Breast epithelium (tissue), 4 donors: Measurements from ENCODE around the gene SOX10. TPM values are rescaled to one million over a fixed set of nuclear protein-coding genes. Genes with fewer than 3 reads are reported as not detected.
"Not testable (repeated sequence)": the region's sequence is repeated elsewhere in the genome, so short reads cannot be mapped to it uniquely, and the experiment has no call there.

Source experiments
- DNase-seq, 2 donors: peaks; one replicate each; pipeline ENCODE4 v3.0.0-alpha.2; 2019; ENCODE audit warnings: low spot score in 2 of 2
- H3K27ac ChIP-seq, 2 donors: fragments of 200-600 bp; sonication (generic) in 1 of 2; one replicate each; pipeline ENCODE4 v1.5.1; 2016 to 2019; ENCODE audit warnings: mild to moderate bottlenecking in 1 of 2
- H3K27me3 ChIP-seq, 2 donors: fragments of 200-600 bp; sonication (generic) in 1 of 2; one replicate each; pipeline versions ENCODE4 v1.5.1 to v1.6.0; 2017 to 2019; ENCODE audit warnings: control low read depth in 1 of 2, mild to moderate bottlenecking in 1 of 2
- H3K36me3 ChIP-seq: fragments of 200-600 bp; one replicate; pipeline ENCODE4 v1.5.1; 2019
- H3K4me1 ChIP-seq, 2 donors: fragments of 200-600 bp; sonication (generic); one replicate each; pipeline ENCODE4 v1.5.1; 2016 to 2019; ENCODE audit warnings: control low read depth in 1 of 2
- H3K4me3 ChIP-seq, 3 donors: fragments of 200-600 bp; sonication (generic); 1 replicate in 2 of 3; 2 replicates in 1 of 3; pipeline ENCODE4 v1.5.1; 2016 to 2019; ENCODE audit warnings: mild to moderate bottlenecking in 3 of 3, moderate library complexity in 2 of 3
- H3K9me3 ChIP-seq, 2 donors: fragments of 200-600 bp; sonication (generic) in 1 of 2; one replicate each; pipeline ENCODE4 v1.5.1; 2016 to 2019; ENCODE audit warnings: control low read depth in 1 of 2
- CTCF ChIP-seq, 3 donors: fragments of 450-650 bp; IDR thresholded peaks; one replicate each; pipeline ENCODE4 v1.5.1; 2016 to 2017; ENCODE audit warnings: antibody characterized with exemption in 3 of 3, mild to moderate bottlenecking in 3 of 3, moderate library complexity in 3 of 3
- POLR2A ChIP-seq: fragments of 450-650 bp; IDR thresholded peaks from one replicate; pipeline ENCODE4 v1.6.1; 2016; ENCODE audit warnings: antibody characterized with exemption, mild to moderate bottlenecking, moderate library complexity
- POLR2AphosphoS5 ChIP-seq, 3 donors: sonication (generic); formaldehyde crosslinking; IDR thresholded peaks; one replicate each; pipeline ENCODE4 v1.6.1; 2017; ENCODE audit warnings: antibody characterized with exemption in 3 of 3
- intact Hi-C: fragments of 100-400 bp; cut with DNase I; formaldehyde crosslinking; loops from one replicate; pipeline ENCODE4 v1.15.1; 2023; ENCODE audit warnings: low total_unique reads
- total RNA-seq, 3 donors: library from RNA; depleted of rRNA; stranded (reverse); fragments of >200 nt; gene quantifications; one replicate each; pipeline ENCODE4 v1.1.0, GENCODE V29; 2016

The SOX10 gene
- total RNA-seq, 3 donors from 2014 or later, result 0.16 to 101 (median 24.9) TPM

GRCh38 chr22:37961062-37961461 lies 23.3 kb downstream of the SOX10 start:
- Histone ChIP-seq H3K9me3 (no peaks in the 10 kb centered on the region), H3K4me1 (no peaks in the 10 kb centered on the region), H3K27me3 (no peaks in the 10 kb centered on the region), H3K36me3 (peaks cover 7% of the 10 kb centered on the region), H3K4me3 (no peak overlapping the region), H3K27ac (no peak overlapping the region)
- DNase-seq, result no peak
- no peak for TF ChIP-seq POLR2AphosphoS5 (IDR thresholded peaks at IDR 0.05)
- TF ChIP-seq CTCF (IDR thresholded peaks at IDR 0.05), result no peak
- no peak for TF ChIP-seq POLR2A
- intact Hi-C loops, result no loop called here

- DNase-seq, result no peak
- intact Hi-C loops, result no loop called here
Observed at GRCh38 chr22:37959231-37959825, 25.0 kb downstream of the SOX10 start.

GRCh38 chr22:37957232-37957631 lies 27.1 kb downstream of the SOX10 start:
- no peak for TF ChIP-seq POLR2A
- TF ChIP-seq POLR2AphosphoS5 (IDR thresholded peaks at IDR 0.05), result no peak
- TF ChIP-seq CTCF (IDR thresholded peaks at IDR 0.05), result no peak
- H3K4me3 ChIP-seq, result no peak overlapping the region
- H3K27me3 ChIP-seq, result no peaks in the 10 kb centered on the region
- no peak overlapping the region for H3K27ac ChIP-seq
- intact Hi-C loops, result no loop called here
- peaks cover 7% of the 10 kb centered on the region for H3K36me3 ChIP-seq
- DNase-seq, result no peak
- no peaks in the 10 kb centered on the region for H3K9me3 ChIP-seq
- peaks cover 0 to 5% of the 10 kb centered on the region in 2 donors for H3K4me1 ChIP-seq

More at GRCh38 chr22:37959231-37959825, 25.0 kb downstream of the SOX10 start:
- Histone ChIP-seq H3K27ac (no peak overlapping the region), H3K27me3 (no peaks in the 10 kb centered on the region), H3K36me3 (peaks cover 7% of the 10 kb centered on the region), H3K4me1 (peaks cover 0 to 4% of the 10 kb centered on the region in 2 donors), H3K4me3 (no peak overlapping the region), H3K9me3 (no peaks in the 10 kb centered on the region)
- TF ChIP-seq CTCF (IDR thresholded peaks at IDR 0.05), result no peak
- no peak for TF ChIP-seq POLR2A
- no peak for TF ChIP-seq POLR2AphosphoS5 (IDR thresholded peaks at IDR 0.05)

- H3K4me3 ChIP-seq, H3K27ac ChIP-seq, H3K4me1 ChIP-seq, H3K36me3 ChIP-seq, intact Hi-C loops, H3K27me3 ChIP-seq, DNase-seq, H3K9me3 ChIP-seq: not testable (repeated sequence)
Observed at GRCh38 chr22:37955825-37956397, 28.4 kb downstream of the SOX10 start.

- intact Hi-C loops, result no loop called here
- Histone ChIP-seq H3K27me3 (no peaks in the 10 kb centered on the region), H3K27ac (no peak overlapping the region), H3K4me3 (peak overlapping the region; percentile 82 to 99 (median 94)), H3K9me3 (no peaks in the 10 kb centered on the region), H3K36me3 (peaks cover 7% of the 10 kb centered on the region), H3K4me1 (peaks cover 0 to 5% of the 10 kb centered on the region in 2 donors)
- no peak for DNase-seq
- TF ChIP-seq POLR2AphosphoS5 (IDR thresholded peaks at IDR 0.05), result no peak
- no peak for TF ChIP-seq CTCF (IDR thresholded peaks at IDR 0.05)
- no peak for TF ChIP-seq POLR2A
Observed at GRCh38 chr22:37954686-37955085, 29.7 kb downstream of the SOX10 start.
